KBM-7 (cell line): ENCODE results near the gene MAN1B1.

Experiments used
- DNase-seq: peaks from one replicate; pipeline ENCODE4 v3.0.0-alpha.2; 2015
- in situ Hi-C: fragments of 300-500 bp; cut with MboI; formaldehyde crosslinking; loops from 2 replicates; pipeline ENCODE4 v1.14.3; 2020; ENCODE audit warnings: low sequenced_read_pairs, low pct_unique_long_range_greater_than_20kb, mixed read lengths

Gene MAN1B1

GRCh38 chr9:137080260-137081122, 6.3 kb upstream of the MAN1B1 start:
- DNase-seq, result no peak
- in situ Hi-C loops, result no loop called here

GRCh38 chr9:137082222-137082924, 4.4 kb upstream of the MAN1B1 start:
- in situ Hi-C loops, result no loop called here
- no peak for DNase-seq

- in situ Hi-C loops, result no loop called here
- DNase-seq, result no peak
Observed at GRCh38 chr9:137082925-137083290, 3.9 kb upstream of the MAN1B1 start.

- no peak for DNase-seq
- in situ Hi-C loops, result no loop called here
Observed at GRCh38 chr9:137083394-137084004, 3.3 kb upstream of the MAN1B1 start.

GRCh38 chr9:137084526-137084925, 2.3 kb upstream of the MAN1B1 start:
- no peak for DNase-seq
- in situ Hi-C loops, result no loop called here

- DNase-seq, result no peak
- in situ Hi-C loops, result no loop called here
Observed at GRCh38 chr9:137085920-137086530, 760 bp upstream of the MAN1B1 start.

- DNase-seq, result peak; percentile 67
- in situ Hi-C loops, result no loop called here
Observed at GRCh38 chr9:137087409-137087925, 682 bp downstream of the MAN1B1 start.

- in situ Hi-C loops, result no loop called here
- no peak for DNase-seq
Observed at GRCh38 chr9:137088121-137088520, 1.3 kb downstream of the MAN1B1 start.

- no peak for DNase-seq
- in situ Hi-C loops, result no loop called here
Observed at GRCh38 chr9:137089232-137089947, 2.6 kb downstream of the MAN1B1 start.

- no peak for DNase-seq
- in situ Hi-C loops, result no loop called here
Observed at GRCh38 chr9:137095664-137096517, 9.1 kb downstream of the MAN1B1 start.

GRCh38 chr9:137096785-137097546, 10.2 kb downstream of the MAN1B1 start:
- in situ Hi-C loops, result no loop called here
- no peak for DNase-seq

GRCh38 chr9:137097761-137098462, 11.1 kb downstream of the MAN1B1 start:
- in situ Hi-C loops, result no loop called here
- no peak for DNase-seq

GRCh38 chr9:137099231-137099630, 12.4 kb downstream of the MAN1B1 start:
- no peak for DNase-seq
- in situ Hi-C loops, result no loop called here

- in situ Hi-C loops, result no loop called here
- no peak for DNase-seq
Observed at GRCh38 chr9:137103206-137103999, 16.6 kb downstream of the MAN1B1 start.

GRCh38 chr9:137105814-137106661, 19.3 kb downstream of the MAN1B1 start:
- in situ Hi-C loops, result no loop called here
- no peak for DNase-seq
